KOPT-K1 (cell line): ENCODE data around the gene UTF1.

Experiments
- H3K27ac ChIP-seq: fragments of 200-600 bp; sonication (generic); 2 replicates; pipeline ENCODE4 v1.5.1; 2016; ENCODE audit warnings: antibody characterized with exemption, mild to moderate bottlenecking, low read depth, low read length; ENCODE audit not compliant: poor library complexity, severe bottlenecking
- H3K36me3 ChIP-seq: fragments of 200-600 bp; sonication (generic); 2 replicates; pipeline ENCODE4 v1.5.1; 2017; ENCODE audit warnings: antibody characterized with exemption, mild to moderate bottlenecking, low read length, moderate library complexity; ENCODE audit not compliant: insufficient read depth
- H3K9me3 ChIP-seq: fragments of 200-600 bp; sonication (generic); 2 replicates; pipeline ENCODE4 v1.5.1; 2017; ENCODE audit warnings: antibody characterized with exemption, low read length, mild to moderate bottlenecking; ENCODE audit not compliant: insufficient read depth, poor library complexity, severe bottlenecking

The UTF1 gene

GRCh38 chr10:133230044-133230361 is at the start of gene UTF1:
Gene UTF1 (plus strand): TSS chr10:133230217. CDS start chr10:133230289, 72 bp downstream.
- no peak within 1 kb of the TSS for H3K27ac ChIP-seq
- no peaks in the 10 kb centered on the region for H3K36me3 ChIP-seq
- H3K9me3 ChIP-seq, result no peaks in the 10 kb centered on the region

- Histone ChIP-seq H3K27ac (no peak overlapping the region), H3K36me3 (no peaks in the 10 kb centered on the region), H3K9me3 (peaks cover 15% of the 10 kb centered on the region)
These were observed 48.9 kb upstream of the UTF1 start for GRCh38 chr10:133180965-133181639.

GRCh38 chr10:133182190-133182589 is 47.8 kb upstream of the UTF1 start:
- Histone ChIP-seq H3K27ac (no peak overlapping the region), H3K9me3 (peaks cover 11% of the 10 kb centered on the region), H3K36me3 (no peaks in the 10 kb centered on the region)

GRCh38 chr10:133182791-133183645 is 47.0 kb upstream of the UTF1 start:
- no peak overlapping the region for H3K27ac ChIP-seq
- no peaks in the 10 kb centered on the region for H3K36me3 ChIP-seq
- peaks cover 3% of the 10 kb centered on the region for H3K9me3 ChIP-seq

DNA sequence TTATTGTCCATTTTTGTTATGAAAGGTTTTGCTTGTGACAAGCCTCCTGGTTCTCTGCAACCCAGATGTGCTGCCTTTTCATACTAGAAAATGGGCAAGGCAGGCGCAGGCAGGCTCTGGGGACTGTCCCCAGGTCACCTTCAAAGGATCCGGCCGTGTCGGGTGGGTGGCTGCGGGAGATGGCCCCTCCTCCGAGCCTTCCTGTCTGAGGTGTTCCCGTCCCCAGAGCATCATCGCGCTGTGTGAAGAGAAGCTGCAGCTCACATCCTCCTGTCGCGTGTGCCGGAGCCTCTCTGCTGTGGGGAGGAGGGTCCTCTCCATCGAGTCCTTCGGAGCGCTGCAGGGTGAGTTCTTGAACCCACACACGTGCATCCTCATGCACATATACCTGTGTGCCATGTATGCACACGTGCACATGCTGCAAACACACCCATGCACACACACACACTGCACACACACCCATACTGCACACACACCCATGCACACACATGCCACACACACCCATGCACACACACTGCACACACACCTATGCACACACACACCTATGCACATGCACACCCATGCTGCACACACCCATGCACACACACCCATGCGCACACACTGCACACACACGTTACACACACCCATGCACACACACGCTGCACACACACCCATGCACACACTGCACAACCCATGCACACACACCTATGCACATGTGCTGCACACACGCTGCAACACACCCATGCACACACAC is 46.2 kb upstream of the UTF1 start:
- H3K9me3 ChIP-seq, result no peaks in the 10 kb centered on the region
- H3K36me3 ChIP-seq, result no peaks in the 10 kb centered on the region
- no peak overlapping the region for H3K27ac ChIP-seq

- no peaks in the 10 kb centered on the region for H3K9me3 ChIP-seq
- H3K27ac ChIP-seq, result no peak overlapping the region
- H3K36me3 ChIP-seq, result no peaks in the 10 kb centered on the region
These were observed 45.3 kb upstream of the UTF1 start for GRCh38 chr10:133184591-133185244.

- Histone ChIP-seq H3K9me3 (no peaks in the 10 kb centered on the region), H3K27ac (no peak overlapping the region), H3K36me3 (no peaks in the 10 kb centered on the region)
These were observed 44.6 kb upstream of the UTF1 start for GRCh38 chr10:133185421-133185820.

- Histone ChIP-seq H3K9me3 (no peaks in the 10 kb centered on the region), H3K36me3 (no peaks in the 10 kb centered on the region), H3K27ac (no peak overlapping the region)
These were observed 44.1 kb upstream of the UTF1 start for GRCh38 chr10:133185916-133186315.

- no peaks in the 10 kb centered on the region for H3K9me3 ChIP-seq
- no peaks in the 10 kb centered on the region for H3K36me3 ChIP-seq
- no peak overlapping the region for H3K27ac ChIP-seq
These were observed 43.5 kb upstream of the UTF1 start for GRCh38 chr10:133186416-133187090.

DNA sequence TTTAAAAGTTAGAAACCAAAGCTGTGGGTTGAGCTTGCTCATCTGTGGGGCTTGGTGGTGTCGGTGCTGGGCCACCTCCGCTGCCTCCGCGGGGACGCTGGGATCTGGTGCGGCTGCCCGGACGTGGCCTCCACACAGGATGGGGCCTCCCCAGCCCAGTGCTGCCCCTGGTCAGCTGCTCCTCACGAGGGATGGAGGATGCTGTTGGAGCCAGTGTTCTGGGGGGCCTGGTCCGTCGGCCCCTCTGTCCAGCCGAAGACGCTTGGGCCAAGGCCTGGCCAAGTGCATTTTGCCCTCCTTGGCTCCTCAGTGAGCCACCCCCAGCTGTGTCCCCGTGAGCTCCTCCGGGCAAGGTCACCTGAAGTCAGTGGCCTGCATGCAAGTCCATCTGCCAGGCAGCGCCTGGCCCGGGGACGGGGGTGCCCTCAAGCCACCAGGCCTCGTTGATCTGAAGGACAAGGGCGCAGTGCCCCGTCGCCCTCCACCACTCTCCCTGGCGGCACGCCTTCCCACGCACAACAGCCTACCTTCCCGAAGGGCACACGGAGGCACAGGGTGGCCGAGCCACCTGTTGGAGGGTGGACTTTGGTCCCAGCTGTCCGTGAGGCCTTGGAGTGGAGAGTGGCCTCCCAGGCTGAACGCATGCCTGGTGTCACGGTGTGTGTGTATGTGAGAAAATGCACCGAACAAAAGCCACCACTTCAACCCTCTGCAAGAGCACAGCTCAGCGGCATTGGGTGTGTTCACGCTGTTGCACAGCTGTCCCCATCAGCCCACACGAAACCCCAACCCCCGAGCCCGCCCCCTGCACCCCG is 42.7 kb upstream of the UTF1 start:
- H3K36me3 ChIP-seq, result no peaks in the 10 kb centered on the region
- H3K9me3 ChIP-seq, result no peaks in the 10 kb centered on the region
- no peak overlapping the region for H3K27ac ChIP-seq

- H3K36me3 ChIP-seq, result no peaks in the 10 kb centered on the region
- H3K27ac ChIP-seq, result no peak overlapping the region
- no peaks in the 10 kb centered on the region for H3K9me3 ChIP-seq
These were observed 41.9 kb upstream of the UTF1 start for GRCh38 chr10:133187906-133188681.

DNA sequence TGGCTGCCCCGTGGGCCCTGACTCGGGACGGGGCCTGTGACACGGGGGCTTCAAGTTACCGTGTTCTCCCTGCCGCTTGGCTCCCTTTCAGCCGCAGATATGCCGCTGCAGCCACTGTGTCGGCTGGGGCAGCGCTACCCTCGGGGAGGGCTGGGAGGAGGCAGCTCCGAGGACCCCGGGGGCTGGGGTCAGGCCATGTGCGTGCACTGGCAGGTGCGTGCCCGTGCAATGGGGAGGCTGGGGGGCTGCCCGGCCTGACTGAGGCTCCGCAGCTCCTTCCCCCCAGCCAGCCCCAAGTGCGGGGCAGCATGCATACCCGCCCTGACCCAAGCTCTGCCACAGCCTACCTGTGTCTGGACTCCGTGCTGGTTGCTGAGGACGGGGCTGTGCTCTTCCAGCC is 40.8 kb upstream of the UTF1 start:
- no peak overlapping the region for H3K27ac ChIP-seq
- H3K9me3 ChIP-seq, result no peaks in the 10 kb centered on the region

GRCh38 chr10:133189726-133190125 is 40.3 kb upstream of the UTF1 start:
- Histone ChIP-seq H3K9me3 (no peaks in the 10 kb centered on the region), H3K36me3 (no peaks in the 10 kb centered on the region), H3K27ac (no peak overlapping the region)

More for the DNA sequence above, 40.8 kb upstream of the UTF1 start:
- H3K36me3 ChIP-seq, result no peaks in the 10 kb centered on the region
